ENCODE measurements around the gene GAS2L3. TPM values are rescaled to one million over a fixed set of nuclear protein-coding genes. Genes with fewer than 3 reads are reported as not detected.

The GAS2L3 gene
- polyA plus RNA-seq, 2 donors: 1.0 to 1.1 TPM

DNA sequence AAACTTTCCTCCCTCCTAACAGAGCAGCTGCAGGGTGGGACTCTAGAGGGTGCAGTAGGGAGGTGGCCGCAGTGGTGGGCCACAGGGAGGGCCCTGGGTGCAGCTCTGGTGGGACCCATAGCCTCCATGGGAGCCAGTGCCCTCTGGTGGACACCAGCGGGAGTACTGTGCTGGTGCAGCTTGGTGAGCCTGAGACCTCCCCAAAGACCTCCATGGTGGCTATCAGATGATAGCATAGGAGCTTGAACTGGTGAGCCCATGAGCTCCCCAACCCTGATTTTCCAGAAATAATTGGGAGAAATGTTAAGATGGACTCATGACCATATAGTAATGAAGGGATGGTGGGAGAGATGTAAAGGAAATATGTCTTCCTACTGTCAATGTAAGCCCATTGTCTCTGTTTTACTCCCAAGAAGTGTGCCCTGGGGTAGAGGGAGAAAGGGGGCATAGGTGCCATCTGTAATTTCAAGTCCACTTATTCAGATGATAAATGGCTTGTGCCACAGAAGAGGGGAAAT lies 98.7 kb downstream of the GAS2L3 start:
- Histone ChIP-seq H3K36me3 (ENCODE audit: control insufficient read depth in 2 of 2, insufficient read depth in 2 of 2, low read length in 1 of 2) (no peaks in the 10 kb centered on the region), H3K9me3 (ENCODE audit: control insufficient read depth in 2 of 2, insufficient read depth in 1 of 2, low read depth in 1 of 2, low read length in 1 of 2) (no peaks in the 10 kb centered on the region), H3K27me3 (ENCODE audit: control insufficient read depth in 1 of 2, insufficient read depth in 2 of 2, low read length in 2 of 2) (no peaks in the 10 kb centered on the region), H3K4me1 (ENCODE audit: control insufficient read depth in 2 of 2, insufficient read depth in 2 of 2, low read length in 1 of 2) (no peaks in the 10 kb centered on the region), H3K27ac (ENCODE audit: low read depth in 2 of 2, low read length in 1 of 2) (no peak overlapping the region), H3K4me3 (ENCODE audit: low read depth in 1 of 2, low read length in 2 of 2) (no peak overlapping the region)
- WGBS, 2 donors: 45 to 67% methylated on average over 2 of the region's 2 CpGs

- Histone ChIP-seq H3K27me3 (ENCODE audit: control insufficient read depth in 1 of 2, insufficient read depth in 2 of 2, low read length in 2 of 2) (no peaks in the 10 kb centered on the region), H3K9me3 (ENCODE audit: control insufficient read depth in 2 of 2, insufficient read depth in 1 of 2, low read depth in 1 of 2, low read length in 1 of 2) (no peaks in the 10 kb centered on the region)
- WGBS, 2 donors: 53 to 59% methylated on average over 7 of the region's 7 CpGs
Measured at GRCh38 chr12:100674036-100674888, 100.8 kb downstream of the GAS2L3 start.

More at GRCh38 chr12:100674036-100674888, 100.8 kb downstream of the GAS2L3 start:
- Histone ChIP-seq H3K4me3 (ENCODE audit: low read depth in 1 of 2, low read length in 2 of 2) (no peak overlapping the region), H3K4me1 (ENCODE audit: control insufficient read depth in 2 of 2, insufficient read depth in 2 of 2, low read length in 1 of 2) (no peaks in the 10 kb centered on the region), H3K27ac (ENCODE audit: low read depth in 2 of 2, low read length in 1 of 2) (no peak overlapping the region), H3K36me3 (ENCODE audit: control insufficient read depth in 2 of 2, insufficient read depth in 2 of 2, low read length in 1 of 2) (no peaks in the 10 kb centered on the region)

Other genes with a start within 250 kb of the GAS2L3 start
- not detected for gene SLC17A8, start 216.6 kb upstream of the GAS2L3 start, polyA plus RNA-seq
- gene NR1H4, start 99.8 kb upstream of the GAS2L3 start, polyA plus RNA-seq: under 1 TPM; 0.04 to 0.08 TPM
- gene ANO4, start 221.1 kb downstream of the GAS2L3 start, polyA plus RNA-seq: under 1 TPM in 1 of 2 donors, not detected in 1; 0.02 TPM

Measured in esophagus (tissue), 2 donors.